HCT116 (cell line): ENCODE measurements around the gene PRPH. TPM values are rescaled to one million over a fixed set of nuclear protein-coding genes. Genes with fewer than 3 reads are reported as not detected.

Experiments
- ATAC-seq: fragments of 200-7000 bp; cut with Tn5 transposase; 2 replicates; pipeline ENCODE4 v1.9.1; 2020; ENCODE audit warnings: mild to moderate bottlenecking, moderate library complexity
- BruUV-seq: library from RNA; stranded (reverse); fragments of 400-500 nt; replicated peaks from 2 replicates; lab custom pipeline; 2021; lab: Mats Ljungman, UMichigan
- CTCF ChIA-PET: fragments of 300-600 bp; sonication (Branson Sonifier 250); formaldehyde crosslinking; loops from one replicate; lab custom pipeline; 2021; ENCODE audit warnings: antibody characterized with exemption; lab: Charles Lee
- POLR2A ChIA-PET: fragments of 300-600, 350-600 bp; sonication (Branson Sonifier 250); formaldehyde crosslinking; loops from one replicate; lab custom pipeline; 2021; ENCODE audit warnings: antibody characterized with exemption; lab: Charles Lee
- RAD21 ChIA-PET, 2 experiments: fragments of 300-600 bp; sonication (Branson Sonifier 250); formaldehyde crosslinking; loops; one replicate each; lab custom pipeline; 2023; ENCODE audit warnings: low total read pairs in 2 of 2; ENCODE audit not compliant: uncharacterized antibody in 2 of 2, unreplicated experiment in 2 of 2, low non-redundant PET in 1 of 2; lab: Charles Lee
- DNase-seq: peaks from one replicate; pipeline ENCODE4 v3.0.0-alpha.2; 2010; ENCODE audit warnings: low read depth, low spot score
- H2AFZ ChIP-seq: fragments of 200-600 bp; shearing (Covaris generic), sonication (generic); 2 replicates; pipeline ENCODE4 v1.6.1; 2017; ENCODE audit warnings: low read depth, mixed run types, mixed read lengths, antibody characterized with exemption, low read length; ENCODE audit not compliant: poor library complexity, severe bottlenecking
- H3K27ac ChIP-seq: 2 replicates; pipeline ENCODE4 v1.5.1; 2012; ENCODE audit warnings: low read depth, low read length
- H3K27me3 ChIP-seq: fragments of 200-600 bp; sonication (generic); 2 replicates; pipeline ENCODE4 v1.6.1; 2016; ENCODE audit warnings: mixed run types, low read length, mixed read lengths; ENCODE audit not compliant: insufficient read depth
- H3K36me3 ChIP-seq, 2 experiments: fragments of 200-500 bp in 1 of 2; fragments of 200-600 bp in 1 of 2; sonication (Bioruptor generic) in 1 of 2; sonication (generic) in 1 of 2; 2 replicates each; pipeline versions ENCODE4 v1.5.1 to v1.6.1; 2014 to 2016; ENCODE audit warnings: low read length in 2 of 2, inconsistent platforms in 1 of 2, mixed read lengths in 1 of 2, mixed run types in 1 of 2; ENCODE audit not compliant: insufficient read depth in 2 of 2, control insufficient read depth in 1 of 2
- H3K4me1 ChIP-seq, 2 experiments: fragments of 200-600 bp in 1 of 2; sonication (generic) in 1 of 2; 2 replicates each; pipeline versions ENCODE4 v1.5.1 to v1.6.1; 2012 to 2017; ENCODE audit warnings: low read length in 2 of 2, inconsistent platforms in 1 of 2, mild to moderate bottlenecking in 1 of 2, mixed read lengths in 1 of 2, mixed run types in 1 of 2, moderate library complexity in 1 of 2; ENCODE audit not compliant: insufficient read depth in 2 of 2, control insufficient read depth in 1 of 2
- H3K4me2 ChIP-seq: fragments of 200-600 bp; sonication (generic); 2 replicates; pipeline ENCODE4 v1.6.1; 2017; ENCODE audit warnings: mixed run types, low read length, mixed read lengths
- H3K4me3 ChIP-seq, 2 experiments: fragments of 200-600 bp in 1 of 2; sonication (generic) in 1 of 2; replicated peaks in 1 of 2; 2 replicates each; pipeline ENCODE4 v1.5.1; 2011 to 2016; ENCODE audit warnings: low read length in 2 of 2, control low read depth in 1 of 2, low read depth in 1 of 2, mild to moderate bottlenecking in 1 of 2, mixed read lengths in 1 of 2, mixed run types in 1 of 2
- H3K79me2 ChIP-seq: fragments of 200-600 bp; sonication (generic); 2 replicates; pipeline ENCODE4 v1.6.1; 2017; ENCODE audit warnings: mild to moderate bottlenecking, mixed run types, low read length, moderate library complexity, mixed read lengths; ENCODE audit not compliant: insufficient read depth
- H3K9ac ChIP-seq: fragments of 200-600 bp; sonication (generic); 2 replicates; pipeline ENCODE4 v1.6.1; 2016; ENCODE audit warnings: low read length, mixed read lengths
- H3K9me2 ChIP-seq: fragments of 200-600 bp; sonication (generic), shearing (Covaris generic); 2 replicates; pipeline ENCODE4 v1.6.1; 2017; ENCODE audit warnings: mixed run types, mild to moderate bottlenecking, moderate library complexity; ENCODE audit not compliant: insufficient read depth
- H3K9me3 ChIP-seq, 2 experiments: fragments of 200-500 bp in 1 of 2; fragments of 200-600 bp in 1 of 2; sonication (Bioruptor generic) in 1 of 2; sonication (generic) in 1 of 2; 2 replicates each; pipeline ENCODE4 v1.6.1; 2014 to 2017; ENCODE audit warnings: low read length in 2 of 2, mixed read lengths in 2 of 2, inconsistent platforms in 1 of 2, low read depth in 1 of 2, mild to moderate bottlenecking in 1 of 2, mixed run types in 1 of 2, moderate library complexity in 1 of 2; ENCODE audit not compliant: control insufficient read depth in 1 of 2, insufficient read depth in 1 of 2
- H4K20me1 ChIP-seq: fragments of 200-600 bp; sonication (generic), shearing (Covaris generic); 2 replicates; pipeline ENCODE4 v1.6.1; 2017; ENCODE audit warnings: mixed run types, mild to moderate bottlenecking, moderate library complexity; ENCODE audit not compliant: insufficient read depth
- CEBPB ChIP-seq: IDR thresholded peaks from 2 replicates; pipeline ENCODE4 v1.6.1; 2012; ENCODE audit warnings: low read depth
- EZH2phosphoT487 ChIP-seq: fragments of 200-600 bp; IDR thresholded peaks from 2 replicates; pipeline ENCODE4 v1.6.1; 2018; ENCODE audit warnings: antibody characterized with exemption, borderline replicate concordance
- FOSL1 ChIP-seq: IDR thresholded peaks from 2 replicates; pipeline ENCODE4 v1.6.1; 2012; ENCODE audit warnings: low read depth
- JUND ChIP-seq: IDR thresholded peaks from 2 replicates; pipeline ENCODE4 v1.6.1; 2012
- POLR2A ChIP-seq: IDR thresholded peaks from 2 replicates; pipeline ENCODE4 v1.7.0; 2011; ENCODE audit warnings: borderline replicate concordance; ENCODE audit not compliant: insufficient read depth, insufficient read length; ENCODE audit errors: extremely low read depth
- POLR2AphosphoS5 ChIP-seq: IDR thresholded peaks from 2 replicates; pipeline ENCODE4 v1.6.1; 2011; ENCODE audit warnings: mild to moderate bottlenecking, low read depth, low read length, moderate library complexity
- SP1 ChIP-seq: IDR thresholded peaks from 2 replicates; pipeline ENCODE4 v1.6.1; 2012; ENCODE audit warnings: low read depth
- SRF ChIP-seq: IDR thresholded peaks from 2 replicates; pipeline ENCODE4 v1.6.1; 2012; ENCODE audit warnings: low read depth
- TCF7L2 ChIP-seq: IDR thresholded peaks from 2 replicates; pipeline ENCODE4 v1.7.0; 2011; ENCODE audit warnings: borderline replicate concordance, inconsistent platforms; ENCODE audit not compliant: insufficient read depth, insufficient read length; ENCODE audit errors: extremely low read depth
- YY1 ChIP-seq: IDR thresholded peaks from 2 replicates; pipeline ENCODE4 v1.6.1; 2011; ENCODE audit warnings: low read length, low read depth, moderate library complexity, mild to moderate bottlenecking; ENCODE audit not compliant: insufficient replicate concordance; ENCODE audit errors: extremely low read depth
- ZFX ChIP-seq: fragments of 450-650 bp; IDR thresholded peaks from 2 replicates; pipeline ENCODE4 v1.6.1; 2017
- intact Hi-C: fragments of 100-400 bp; cut with micrococcal nuclease; formaldehyde crosslinking; loops from 2 replicates; pipeline ENCODE4 v1.10.0; 2022
- total RNA-seq: library from RNA; stranded (reverse); gene quantifications from one replicate; pipeline ENCODE4 v1.2.1, GENCODE V29; 2021; ENCODE audit not compliant: unreplicated experiment
- TF ChIP-seq, protein P1 (sequence below), 3 experiments: fragments of 200-600 bp in 1 of 3; sonication (generic) in 1 of 3; IDR thresholded peaks in 2 of 3; conservative IDR thresholded peaks in 1 of 3; 2 replicates each; pipeline ENCODE4 v1.5.1; 2012 to 2017; ENCODE audit warnings: low read depth in 2 of 3, low read length in 2 of 3, antibody characterized with exemption in 1 of 3, borderline replicate concordance in 1 of 3, control low read depth in 1 of 3, mild to moderate bottlenecking in 1 of 3, mixed read lengths in 1 of 3, mixed run types in 1 of 3, moderate library complexity in 1 of 3; ENCODE audit not compliant: insufficient read depth in 1 of 3
- TF ChIP-seq, protein P2 (sequence below): IDR thresholded peaks from 2 replicates; pipeline ENCODE4 v1.6.1; 2012
- TF ChIP-seq, protein P3 (sequence below): IDR thresholded peaks from 2 replicates; pipeline ENCODE4 v1.6.1; 2012

Gene PRPH
- total RNA-seq, 1 experiment from 2014 or later, result 6.7 TPM

DNA sequence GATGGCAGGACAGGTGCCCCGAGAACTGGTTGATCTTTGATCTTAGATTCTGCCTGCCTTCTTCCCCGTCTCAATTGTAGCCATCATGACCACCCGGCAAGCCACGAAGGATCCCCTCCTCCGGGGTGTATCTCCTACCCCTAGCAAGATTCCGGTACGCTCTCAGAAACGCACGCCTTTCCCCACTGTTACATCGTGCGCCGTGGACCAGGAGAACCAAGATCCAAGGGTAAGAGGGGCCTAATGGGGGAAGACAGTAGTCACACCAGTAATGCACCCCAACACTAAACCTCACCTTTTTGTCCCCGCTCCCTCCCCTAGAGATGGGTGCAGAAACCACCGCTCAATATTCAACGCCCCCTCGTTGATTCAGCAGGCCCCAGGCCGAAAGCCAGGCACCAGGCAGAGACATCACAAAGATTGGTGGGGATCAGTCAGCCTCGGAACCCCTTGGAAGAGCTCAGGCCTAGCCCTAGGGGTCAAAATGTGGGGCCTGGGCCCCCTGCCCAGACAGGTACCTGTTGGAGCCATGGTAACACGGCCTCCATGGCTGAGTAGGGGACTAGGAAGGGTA lies 28.7 kb downstream of the PRPH start:
- peaks cover 14 to 23% of the 10 kb centered on the region in 2 experiments; a peak in 2 of 4 replicates for H3K36me3 ChIP-seq
- peak overlapping the region; percentile 72 to 99 for H3K4me3 ChIP-seq
- TSS peak; percentile 85 for BruUV-seq
- ChIA-PET RAD21 (no interaction called here), CTCF (interaction anchor here (1.0 to 3.4 kb wide), 8 partner anchors 8 to 314 kb away, joined by 3 to 45 read pairs (median 15); partner anchors contain the start of gene DNAJC22), POLR2A (interaction anchor here (1.2 to 2.0 kb wide), 7 partner anchors 8 to 231 kb away, joined by 4 to 22 read pairs (median 7); partner anchors contain the start of gene SPATS2)
- no peak overlapping the region for H2AFZ ChIP-seq
- no peaks in the 10 kb centered on the region for H4K20me1 ChIP-seq
- H3K27ac ChIP-seq, result peak overlapping the region; percentile 70
- no peaks in the 10 kb centered on the region for H3K9me2 ChIP-seq
- DNase-seq (no peak), ATAC-seq (no peak)
- H3K27me3 ChIP-seq, result no peaks in the 10 kb centered on the region
- no peaks in the 10 kb centered on the region for H3K9me3 ChIP-seq
- intact Hi-C loops, result no loop called here
- H3K9ac ChIP-seq, result peak overlapping the region; percentile 88
- H3K4me1 ChIP-seq, result peaks cover 8 to 14% of the 10 kb centered on the region in 2 experiments
- H3K79me2 ChIP-seq, result peaks cover 27% of the 10 kb centered on the region
- TF ChIP-seq SP1 (no peak), SRF (no peak), CEBPB (no peak), POLR2A (no peak), ZFX (no peak), POLR2AphosphoS5 (no peak; the same call in 1 of the 2 replicates), JUND (no peak), FOSL1 (no peak), TCF7L2 (no peak), EZH2phosphoT487 (no peak), YY1 (no peak)
- TF ChIP-seq, protein P1, sequence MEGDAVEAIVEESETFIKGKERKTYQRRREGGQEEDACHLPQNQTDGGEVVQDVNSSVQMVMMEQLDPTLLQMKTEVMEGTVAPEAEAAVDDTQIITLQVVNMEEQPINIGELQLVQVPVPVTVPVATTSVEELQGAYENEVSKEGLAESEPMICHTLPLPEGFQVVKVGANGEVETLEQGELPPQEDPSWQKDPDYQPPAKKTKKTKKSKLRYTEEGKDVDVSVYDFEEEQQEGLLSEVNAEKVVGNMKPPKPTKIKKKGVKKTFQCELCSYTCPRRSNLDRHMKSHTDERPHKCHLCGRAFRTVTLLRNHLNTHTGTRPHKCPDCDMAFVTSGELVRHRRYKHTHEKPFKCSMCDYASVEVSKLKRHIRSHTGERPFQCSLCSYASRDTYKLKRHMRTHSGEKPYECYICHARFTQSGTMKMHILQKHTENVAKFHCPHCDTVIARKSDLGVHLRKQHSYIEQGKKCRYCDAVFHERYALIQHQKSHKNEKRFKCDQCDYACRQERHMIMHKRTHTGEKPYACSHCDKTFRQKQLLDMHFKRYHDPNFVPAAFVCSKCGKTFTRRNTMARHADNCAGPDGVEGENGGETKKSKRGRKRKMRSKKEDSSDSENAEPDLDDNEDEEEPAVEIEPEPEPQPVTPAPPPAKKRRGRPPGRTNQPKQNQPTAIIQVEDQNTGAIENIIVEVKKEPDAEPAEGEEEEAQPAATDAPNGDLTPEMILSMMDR (IDR thresholded peaks at IDR 0.05 in 2 of 3, conservative IDR thresholded peaks at IDR 0.05 in 1 of 3; ENCODE audit: borderline replicate concordance in 1 of 3, insufficient read depth in 1 of 3, low read depth in 2 of 3, low read length in 2 of 3), result no peak
- TF ChIP-seq, protein P2, sequence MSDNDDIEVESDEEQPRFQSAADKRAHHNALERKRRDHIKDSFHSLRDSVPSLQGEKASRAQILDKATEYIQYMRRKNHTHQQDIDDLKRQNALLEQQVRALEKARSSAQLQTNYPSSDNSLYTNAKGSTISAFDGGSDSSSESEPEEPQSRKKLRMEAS, result no peak
- TF ChIP-seq, protein P3, sequence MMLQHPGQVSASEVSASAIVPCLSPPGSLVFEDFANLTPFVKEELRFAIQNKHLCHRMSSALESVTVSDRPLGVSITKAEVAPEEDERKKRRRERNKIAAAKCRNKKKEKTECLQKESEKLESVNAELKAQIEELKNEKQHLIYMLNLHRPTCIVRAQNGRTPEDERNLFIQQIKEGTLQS, result no peak
- H3K4me2 ChIP-seq, result peak overlapping the region; percentile 93
